ENCODE measurements around the gene CD44.
"Not testable (repeated sequence)": the region's sequence is repeated elsewhere in the genome, so short reads cannot be mapped to it uniquely, and the experiment has no call there.

Gene CD44

DNA sequence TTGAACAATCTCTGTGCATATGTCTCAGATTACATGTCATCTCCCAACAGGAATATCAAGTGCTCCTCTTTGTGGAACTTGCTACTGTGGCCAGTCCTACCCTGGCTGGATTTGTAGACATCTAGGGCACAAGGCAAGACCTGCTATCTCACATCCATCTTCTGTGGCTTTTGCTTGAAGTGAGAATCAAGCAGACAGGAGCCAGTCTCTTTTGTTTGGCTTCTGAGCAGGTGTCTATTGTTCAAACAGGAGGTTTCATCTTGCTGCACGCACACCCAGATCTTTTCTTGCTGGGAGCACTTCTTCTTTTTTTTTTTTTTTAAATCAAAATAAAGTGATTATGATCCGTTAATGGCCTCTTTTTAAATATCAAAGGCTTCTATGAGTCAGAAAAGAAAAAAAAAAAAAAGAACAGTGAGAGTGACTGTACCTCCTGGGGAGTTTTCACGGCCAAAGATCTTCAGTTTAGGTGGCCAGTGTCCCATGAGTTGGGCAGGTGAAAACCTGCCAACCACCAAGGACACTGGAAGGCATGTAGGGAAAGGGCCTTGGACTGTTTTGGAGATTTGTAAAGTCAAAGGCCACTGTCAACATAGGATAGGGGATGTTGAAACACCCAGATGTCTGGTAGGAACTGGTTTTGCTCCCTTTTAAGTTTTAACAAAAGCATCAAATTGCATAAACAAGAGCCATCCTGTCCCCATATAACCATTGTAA, 78.1 kb downstream of the CD44 start:
- no peak for DNase-seq

DNA sequence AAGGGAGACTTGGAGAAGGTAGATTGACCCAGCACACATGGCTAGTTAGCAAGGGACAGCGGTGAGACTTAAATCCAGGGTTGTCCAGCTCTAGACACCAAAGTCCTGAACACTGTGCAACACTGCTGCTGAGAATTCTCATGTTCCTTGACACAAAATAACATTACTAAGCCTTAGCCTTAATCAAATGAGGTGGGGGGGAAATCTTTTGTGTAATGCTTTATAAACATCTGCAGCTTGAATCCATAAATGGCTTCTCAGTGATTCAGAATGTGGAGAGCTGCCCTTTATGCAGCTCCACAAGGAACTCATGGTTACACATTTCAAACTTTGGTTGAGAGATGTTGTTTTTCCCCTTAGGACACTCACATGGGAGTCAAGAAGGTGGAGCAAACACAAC, 80.0 kb downstream of the CD44 start:
- no peak for DNase-seq

- DNase-seq: no peak
Observed at GRCh38 chr11:35223371-35223796, 84.4 kb downstream of the CD44 start.

- DNase-seq: no peak
Observed at GRCh38 chr11:35223991-35224390, 85.0 kb downstream of the CD44 start.

DNA sequence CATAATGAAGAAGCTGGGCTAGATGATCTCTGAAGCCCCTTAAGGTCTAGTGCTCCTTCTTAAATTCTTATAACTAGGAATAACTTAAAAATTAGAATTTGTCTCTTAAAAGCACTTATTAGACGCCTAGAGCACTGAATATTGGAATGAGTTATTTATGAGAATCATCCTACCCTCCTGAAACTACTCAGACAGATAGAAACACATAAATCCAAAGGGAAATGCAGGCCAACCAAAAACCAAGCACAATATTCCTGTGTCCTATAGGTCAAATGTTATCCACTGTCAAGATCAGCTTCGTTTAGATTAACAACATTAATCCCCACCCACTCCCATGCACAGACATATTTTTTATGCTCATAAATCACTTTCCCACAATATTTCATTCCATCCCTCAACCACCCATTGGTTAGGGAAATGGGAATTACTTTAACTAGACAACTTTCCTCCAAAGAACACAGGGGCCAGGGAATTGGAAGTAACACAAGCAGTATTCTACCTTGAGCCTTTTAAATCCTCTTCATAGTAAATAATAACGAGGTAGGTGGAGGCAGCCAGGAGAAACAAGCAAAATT, 87.1 kb downstream of the CD44 start:
- no peak for DNase-seq

GRCh38 chr11:35226756-35227155, 87.8 kb downstream of the CD44 start:
- not testable (repeated sequence) for DNase-seq

- DNase-seq: no peak
Observed at GRCh38 chr11:35227576-35228327, 88.8 kb downstream of the CD44 start.

- no peak for DNase-seq
Observed at GRCh38 chr11:35228328-35228725, 89.4 kb downstream of the CD44 start.

- DNase-seq: no peak
Observed at GRCh38 chr11:35230388-35230787, 91.4 kb downstream of the CD44 start.

GRCh38 chr11:35231076-35231860, 92.3 kb downstream of the CD44 start:
- DNase-seq: no peak

DNA sequence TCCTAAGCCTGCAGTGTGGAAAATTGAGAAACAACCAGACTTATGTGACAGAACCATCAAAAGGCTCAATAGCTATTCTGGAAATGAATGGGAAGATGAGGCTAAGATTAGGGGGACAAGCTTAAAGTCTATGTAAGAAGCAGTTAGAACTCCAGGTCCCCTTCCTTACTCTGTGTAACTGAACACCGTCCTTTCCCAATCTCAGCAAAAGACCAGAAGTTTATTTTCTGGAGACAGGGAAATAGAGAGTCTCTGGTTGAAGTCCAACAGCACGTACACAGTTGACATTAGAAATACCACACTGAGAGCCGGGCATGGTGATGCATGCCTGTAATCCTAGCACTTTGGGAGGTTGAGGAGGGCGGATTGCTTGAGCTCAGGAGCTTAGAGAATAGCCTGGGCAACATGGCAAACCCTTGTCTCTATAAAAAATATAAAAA, 93.9 kb downstream of the CD44 start:
- DNase-seq: no peak

DNA sequence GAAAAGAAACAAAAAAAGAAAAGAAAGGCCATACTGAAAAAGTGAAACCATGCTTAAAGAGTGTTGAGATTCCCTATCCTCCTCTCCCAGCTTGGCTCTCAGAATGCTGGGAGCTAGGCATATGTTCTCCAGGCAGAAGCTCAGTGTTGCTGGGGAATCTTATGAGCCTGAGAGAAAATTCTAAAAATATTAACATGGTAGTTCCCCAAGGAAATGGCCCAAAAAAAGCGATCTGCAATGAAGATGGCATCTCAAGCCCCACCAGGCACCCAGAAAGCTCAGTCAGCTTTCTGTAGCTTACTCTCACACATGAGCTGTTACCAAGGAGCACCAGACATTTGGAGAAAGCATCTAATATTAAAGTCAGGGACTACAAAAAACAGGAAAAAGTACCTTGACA, 94.5 kb downstream of the CD44 start:
- DNase-seq: no peak

DNA sequence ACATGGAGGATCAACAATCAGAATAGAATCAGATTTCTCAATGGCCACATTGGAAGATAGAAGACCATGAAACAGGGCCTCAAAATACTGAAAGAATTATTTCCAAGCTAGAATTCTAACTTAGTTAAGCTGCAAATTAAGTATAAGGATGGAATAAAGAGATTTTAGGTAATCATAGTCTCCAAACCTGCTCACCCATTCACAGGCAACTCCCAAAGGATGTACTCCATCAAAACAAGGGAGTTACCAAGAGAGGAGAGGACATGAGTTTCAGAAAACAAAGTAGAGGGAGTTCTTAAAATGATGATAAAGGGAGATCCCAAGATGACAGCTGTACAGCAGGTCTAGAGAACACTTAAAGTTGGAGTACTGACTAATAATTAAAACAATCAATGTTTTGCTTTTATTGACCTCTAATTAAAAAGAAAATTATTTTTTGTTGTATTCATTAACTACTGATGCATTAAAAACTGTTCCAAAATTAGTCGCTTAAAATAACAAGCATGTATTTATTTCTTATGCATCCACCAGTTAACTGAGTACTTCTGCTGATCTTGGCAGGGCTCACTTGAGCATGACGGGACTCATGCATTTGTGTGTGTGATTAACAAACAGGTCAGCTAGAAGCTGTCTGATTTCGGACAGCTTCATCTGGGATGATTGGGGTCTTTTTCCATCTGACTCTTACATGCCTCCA, 95.6 kb downstream of the CD44 start:
- no peak for DNase-seq

- no peak for DNase-seq
Observed at GRCh38 chr11:35235157-35235468, 96.1 kb downstream of the CD44 start.

GRCh38 chr11:35235498-35235897, 96.5 kb downstream of the CD44 start:
- no peak for DNase-seq

GRCh38 chr11:35235936-35236666, 97.1 kb downstream of the CD44 start:
- DNase-seq: peak in 1 of 4 experiments; percentile 19

DNA sequence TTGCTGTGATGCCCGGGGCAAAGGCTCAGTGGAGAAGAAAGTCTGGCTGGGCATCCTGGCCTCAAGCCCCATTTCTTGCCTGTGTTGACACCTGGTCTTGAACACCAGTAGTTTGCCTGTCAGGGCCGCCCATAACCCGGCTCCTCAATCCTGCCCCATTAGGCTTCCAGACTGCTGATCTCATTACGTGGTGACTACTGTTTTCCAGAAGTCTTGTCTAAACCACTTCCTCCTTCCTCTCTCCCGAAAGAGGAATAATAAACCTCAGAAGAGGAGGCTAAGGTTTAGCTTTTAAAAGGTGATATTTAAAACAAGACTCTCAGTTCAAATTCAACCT, 97.7 kb downstream of the CD44 start:
- DNase-seq: no peak

DNA sequence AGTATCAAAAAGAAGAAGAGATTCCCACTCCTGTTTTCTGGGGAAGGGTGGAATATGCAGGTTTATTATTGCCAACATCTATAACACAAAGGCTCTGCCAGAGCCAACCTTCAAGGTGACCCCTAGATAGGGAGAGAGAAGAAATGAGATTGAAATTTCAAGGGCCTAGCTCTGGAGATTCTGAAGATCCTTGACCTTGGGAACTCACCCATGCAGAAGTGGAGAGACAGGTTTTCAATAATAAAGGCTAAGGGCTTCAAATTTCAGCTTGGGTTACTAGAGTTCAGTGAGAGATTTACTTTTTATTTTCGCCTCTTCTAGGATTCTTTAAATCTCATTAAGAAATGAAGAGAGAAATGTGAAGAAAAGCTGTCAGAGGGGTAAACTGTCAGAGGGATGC, 98.4 kb downstream of the CD44 start:
- DNase-seq: no peak

DNA sequence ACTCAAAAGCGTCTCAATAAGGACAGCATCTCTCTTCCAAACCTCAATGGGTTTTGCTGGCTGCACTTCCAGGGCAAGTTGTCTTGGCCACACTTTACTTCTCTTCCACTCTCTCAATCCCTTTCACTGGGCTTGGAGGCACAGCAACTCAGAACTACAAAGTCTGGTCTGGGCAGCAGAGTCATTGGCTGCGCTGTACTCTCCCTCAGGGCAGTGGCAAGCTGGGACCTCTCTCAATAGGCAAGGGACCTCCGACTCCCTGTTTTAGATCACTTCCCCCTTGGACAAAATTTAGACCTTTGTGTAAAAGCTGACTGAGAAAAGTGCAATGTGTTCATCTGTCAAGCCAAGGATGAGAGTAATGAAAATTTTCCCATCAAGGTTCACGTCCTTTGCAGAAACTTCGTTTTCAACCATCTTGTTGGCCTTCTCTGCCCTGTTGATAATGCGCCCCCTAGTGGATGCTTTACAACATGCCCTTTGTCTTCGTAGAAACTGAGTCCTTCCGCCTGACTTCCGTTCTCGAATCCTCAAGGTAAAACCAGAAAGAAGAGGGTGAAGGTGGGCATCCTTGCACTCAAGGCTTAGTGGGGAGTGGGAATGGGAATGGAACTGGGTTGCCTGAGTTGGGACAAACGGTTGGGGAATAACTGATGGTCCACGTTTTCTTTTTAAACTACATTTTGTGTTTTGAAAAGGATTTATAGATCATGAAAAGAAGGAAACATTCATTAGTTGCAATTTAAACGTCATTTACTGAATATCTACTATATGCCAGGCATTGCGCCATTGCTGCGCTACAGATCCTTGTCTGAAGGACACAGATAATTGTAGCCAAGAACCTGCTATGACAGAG, 99.1 kb downstream of the CD44 start:
- DNase-seq: no peak

DNA sequence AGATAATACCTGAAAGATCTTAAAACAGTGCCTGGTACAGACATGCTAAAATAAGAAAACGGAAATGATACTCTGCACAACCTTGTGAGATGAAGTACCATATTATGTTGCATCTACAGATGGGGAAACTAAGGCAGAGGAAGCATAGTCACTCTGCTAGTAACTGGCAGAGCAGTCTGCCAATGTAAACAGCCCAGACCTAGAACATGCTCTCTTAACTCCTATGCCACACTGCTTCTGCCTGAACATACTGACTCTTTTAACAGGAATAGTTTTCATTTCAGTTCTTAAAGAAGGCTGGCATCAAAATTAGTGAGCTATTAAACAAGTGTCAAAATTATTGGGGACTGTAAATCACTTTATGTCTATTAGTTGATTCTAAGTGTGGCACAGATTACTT, 99.9 kb downstream of the CD44 start:
- DNase-seq: no peak

GRCh38 chr11:35239471-35240075, 100.6 kb downstream of the CD44 start:
- no peak for DNase-seq
